Endothelial cell of umbilical vein (primary cell): ENCODE data around the gene LRP1-AS. TPM values are rescaled to one million over a fixed set of nuclear protein-coding genes. Genes with fewer than 3 reads are reported as not detected.

Experiments used
- BruUV-seq: library from RNA; stranded (reverse); fragments of 400-500 nt; replicated peaks from 2 replicates; lab custom pipeline; 2021; lab: Mats Ljungman, UMichigan
- CTCF ChIA-PET: fragments of 300-600, 350-600 bp; sonication (Branson Sonifier 250); formaldehyde crosslinking; loops from one replicate; lab custom pipeline; 2021; ENCODE audit warnings: antibody characterized with exemption, inconsistent platforms; lab: Charles Lee
- POLR2A ChIA-PET: fragments of 300-600, 350-600 bp; sonication (Branson Sonifier 250); formaldehyde crosslinking; loops from one replicate; lab custom pipeline; 2021; ENCODE audit warnings: antibody characterized with exemption, inconsistent platforms; lab: Charles Lee
- DNase-seq: peaks from one replicate; pipeline ENCODE4 v3.0.0-alpha.2; 2011; ENCODE audit warnings: low read depth, low spot score
- FAIRE-seq: peaks from 2 replicates; lab custom pipeline; 2011; peaks lifted over from hg19 to GRCh38; lab: Jason Lieb, UNC
- H2AFZ ChIP-seq: 2 replicates; pipeline ENCODE4 v1.6.0; 2012; ENCODE audit warnings: low read depth, low read length, control low read depth, inconsistent platforms
- H3K27ac ChIP-seq: 2 replicates; pipeline ENCODE4 v1.5.1; 2011; ENCODE audit warnings: low read depth, mild to moderate bottlenecking, control low read depth, low read length, moderate library complexity; ENCODE audit not compliant: insufficient read depth
- H3K27me3 ChIP-seq, 2 experiments: 2 replicates each; pipeline versions ENCODE4 v1.6.0 to v1.6.1; 2011; ENCODE audit warnings: low read length in 2 of 2, mixed read lengths in 1 of 2; ENCODE audit not compliant: control insufficient read depth in 2 of 2, insufficient read depth in 2 of 2
- H3K36me3 ChIP-seq, 2 experiments: 2 replicates in 1 of 2; 3 replicates in 1 of 2; pipeline ENCODE4 v1.5.1; 2011; ENCODE audit warnings: low read length in 2 of 2, mild to moderate bottlenecking in 1 of 2, moderate library complexity in 1 of 2; ENCODE audit not compliant: control insufficient read depth in 2 of 2, insufficient read depth in 2 of 2; ENCODE audit errors: extremely low read depth in 1 of 2
- H3K4me1 ChIP-seq: 3 replicates; pipeline ENCODE4 v1.5.1; 2011; ENCODE audit warnings: mild to moderate bottlenecking, low read length; ENCODE audit not compliant: control insufficient read depth, insufficient read depth; ENCODE audit errors: extremely low read depth
- H3K4me2 ChIP-seq: 2 replicates; pipeline ENCODE4 v1.6.1; 2011; ENCODE audit warnings: low read length, control low read depth, mixed read lengths; ENCODE audit not compliant: insufficient read depth
- H3K4me3 ChIP-seq, 3 experiments: fragments of 200-600 bp in 1 of 3; sonication (generic), shearing (Covaris generic) in 1 of 3; replicated peaks in 1 of 3; 2 replicates each; pipeline ENCODE4 v1.5.1; 2011 to 2016; ENCODE audit warnings: control low read depth in 3 of 3, low read length in 3 of 3, mild to moderate bottlenecking in 2 of 3, inconsistent platforms in 1 of 3, low read depth in 1 of 3, moderate library complexity in 1 of 3; ENCODE audit not compliant: insufficient read depth in 1 of 3
- H3K79me2 ChIP-seq: 2 replicates; pipeline ENCODE4 v1.6.0; 2012; ENCODE audit warnings: low read length, inconsistent platforms; ENCODE audit not compliant: control insufficient read depth, insufficient read depth
- H3K9ac ChIP-seq: replicated peaks from 2 replicates; pipeline ENCODE3; 2011; ENCODE audit warnings: low read length, control low read depth; ENCODE audit not compliant: insufficient read depth; ENCODE audit errors: extremely low read depth
- H3K9me1 ChIP-seq: replicated peaks from 3 replicates; pipeline ENCODE4 v1.6.0; 2011; ENCODE audit warnings: mild to moderate bottlenecking, low read length; ENCODE audit not compliant: control insufficient read depth, insufficient read depth; ENCODE audit errors: extremely low read depth
- H3K9me3 ChIP-seq: replicated peaks from 2 replicates; pipeline ENCODE4 v1.5.1; 2012; ENCODE audit warnings: low read length, inconsistent platforms; ENCODE audit not compliant: control insufficient read depth, insufficient read depth
- H4K20me1 ChIP-seq: replicated peaks from 2 replicates; pipeline ENCODE3; 2011; ENCODE audit warnings: mild to moderate bottlenecking, low read length; ENCODE audit not compliant: control insufficient read depth, insufficient read depth; ENCODE audit errors: extremely low read depth
- EZH2 ChIP-seq: IDR thresholded peaks from 2 replicates; pipeline ENCODE4 v1.6.1; 2012; ENCODE audit warnings: borderline replicate concordance, low read depth, mild to moderate bottlenecking, moderate library complexity, low read length, inconsistent platforms; ENCODE audit not compliant: severe bottlenecking
- FOS ChIP-seq: IDR thresholded peaks from 2 replicates; pipeline ENCODE4 v1.6.1; 2011; ENCODE audit warnings: mild to moderate bottlenecking, low read length, moderate library complexity, borderline replicate concordance; ENCODE audit not compliant: insufficient read depth
- GATA2 ChIP-seq: IDR thresholded peaks from 2 replicates; pipeline ENCODE4 v1.7.0; 2011; ENCODE audit warnings: low read depth, mild to moderate bottlenecking, moderate library complexity, mixed read lengths, low read length; ENCODE audit not compliant: insufficient read length, insufficient read depth
- JUN ChIP-seq: IDR thresholded peaks from 2 replicates; pipeline ENCODE4 v1.6.1; 2011; ENCODE audit warnings: borderline replicate concordance, low read depth; ENCODE audit not compliant: insufficient read length, insufficient read depth
- MYC ChIP-seq: IDR thresholded peaks from one replicate; pipeline ENCODE4 v1.6.1; 2011; ENCODE audit warnings: mild to moderate bottlenecking, low read depth, low read length
- POLR2A ChIP-seq: IDR thresholded peaks from 2 replicates; pipeline ENCODE4 v1.6.1; 2012; ENCODE audit warnings: low read depth, mild to moderate bottlenecking, control low read depth, low read length
- POLR2AphosphoS5 ChIP-seq: IDR thresholded peaks from 2 replicates; pipeline ENCODE4 v1.6.1; 2012; ENCODE audit warnings: low read depth, mild to moderate bottlenecking, control low read depth, low read length, moderate library complexity; ENCODE audit not compliant: insufficient read depth
- dilution Hi-C: fragments of 300-500 bp; cut with MboI; formaldehyde crosslinking; loops from one replicate; pipeline ENCODE4 v1.15.0; 2019; ENCODE audit warnings: low sequenced_read_pairs; ENCODE audit not compliant: extremely low pct_ligation_motif_present
- intact Hi-C: fragments of 100-400 bp; cut with micrococcal nuclease; formaldehyde crosslinking; loops from one replicate; pipeline ENCODE4 v1.10.0; 2022
- polyA plus RNA-seq, 4 experiments: library from polyadenylated mRNA; depleted of rRNA in 3 of 4; stranded (reverse) in 3 of 4; unstranded in 1 of 4; fragments of >200 nt; gene quantifications; 2 replicates each; pipeline versions ENCODE4 v1.2.1 to v1.2.3, GENCODE V29; 2011 to 2012; ENCODE audit warnings: missing spikeins in 1 of 4
- total RNA-seq: library from RNA; stranded (reverse); gene quantifications from 2 replicates; pipeline ENCODE4 v1.2.3, GENCODE V29; 2021
- TF ChIP-seq, protein P1 (sequence below): IDR thresholded peaks from 2 replicates; pipeline ENCODE4 v1.6.1; 2011; ENCODE audit not compliant: insufficient read depth, insufficient read length
- TF ChIP-seq, protein P2 (sequence below), 2 donors: IDR thresholded peaks; 1 replicate in 1 of 2; 2 replicates in 1 of 2; pipeline ENCODE4 v1.5.1; 2011; ENCODE audit warnings: low read length in 2 of 2, mild to moderate bottlenecking in 2 of 2, moderate library complexity in 2 of 2, control low read depth in 1 of 2, inconsistent platforms in 1 of 2, low read depth in 1 of 2; ENCODE audit not compliant: insufficient read depth in 1 of 2; ENCODE audit errors: extremely low read depth in 1 of 2

LRP1-AS gene
- total and polyA plus RNA-seq, 2 donors (not counting 3 experiments of a cell fraction or from before 2014, with no cell fraction given), result not detected

DNA sequence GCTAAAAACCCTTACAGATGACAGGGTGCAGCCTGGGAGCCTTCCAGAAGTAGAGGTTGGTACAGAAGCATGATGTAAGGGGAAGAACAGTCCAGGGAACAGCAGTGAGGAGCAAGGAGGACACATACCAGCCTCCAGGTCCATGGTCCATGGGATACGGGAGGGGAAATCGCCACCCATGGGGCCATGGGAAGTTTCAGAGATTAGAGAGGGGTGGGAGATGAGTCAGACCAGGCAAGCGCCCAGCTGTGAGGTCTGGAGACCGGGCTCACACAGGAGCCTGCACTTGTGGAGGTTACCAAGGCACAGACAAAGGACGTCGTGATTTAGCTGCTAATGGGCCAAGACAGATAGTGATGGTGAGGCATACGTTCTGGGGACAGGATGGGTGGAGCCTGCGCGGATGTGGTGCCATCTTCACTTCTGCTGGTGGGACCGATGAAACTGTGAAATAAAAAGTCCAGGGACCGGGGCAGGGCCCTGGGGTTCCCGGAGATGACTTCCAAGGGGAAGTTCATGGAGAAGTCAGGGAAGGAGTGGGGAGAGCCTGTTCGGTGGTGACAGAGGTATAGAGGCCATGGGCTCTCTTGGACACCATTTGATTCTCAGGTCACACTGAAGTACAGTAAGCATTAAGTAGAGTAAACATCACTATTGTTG, 17.7 kb upstream of the LRP1-AS start:
- H3K9me1 ChIP-seq, result no peaks in the 10 kb centered on the region
- H3K36me3 ChIP-seq, result no peaks in the 10 kb centered on the region
- H4K20me1 ChIP-seq, result no peaks in the 10 kb centered on the region
- dilution Hi-C loops, result no loop called here
- H3K4me1 ChIP-seq, result no peaks in the 10 kb centered on the region
- no peak overlapping the region for H3K27ac ChIP-seq
- H3K9ac ChIP-seq, result no peak overlapping the region
- DNase-seq, result no peak
- no peak overlapping the region for H2AFZ ChIP-seq
- H3K4me3 ChIP-seq, result no peak overlapping the region
- H3K79me2 ChIP-seq, result no peaks in the 10 kb centered on the region
- ChIA-PET CTCF (interaction anchor here (1.3 to 13.0 kb wide), 2 partner anchors 41 to 53 kb away, joined by 3 to 429 read pairs; partner anchors contain the start of gene LRP1), POLR2A (no interaction called here)
- FAIRE-seq, result no peak
- no peaks in the 10 kb centered on the region for H3K9me3 ChIP-seq
- TF ChIP-seq, protein P1, sequence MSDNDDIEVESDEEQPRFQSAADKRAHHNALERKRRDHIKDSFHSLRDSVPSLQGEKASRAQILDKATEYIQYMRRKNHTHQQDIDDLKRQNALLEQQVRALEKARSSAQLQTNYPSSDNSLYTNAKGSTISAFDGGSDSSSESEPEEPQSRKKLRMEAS, result no peak
- no peak for TF ChIP-seq FOS
- TF ChIP-seq, protein P2, sequence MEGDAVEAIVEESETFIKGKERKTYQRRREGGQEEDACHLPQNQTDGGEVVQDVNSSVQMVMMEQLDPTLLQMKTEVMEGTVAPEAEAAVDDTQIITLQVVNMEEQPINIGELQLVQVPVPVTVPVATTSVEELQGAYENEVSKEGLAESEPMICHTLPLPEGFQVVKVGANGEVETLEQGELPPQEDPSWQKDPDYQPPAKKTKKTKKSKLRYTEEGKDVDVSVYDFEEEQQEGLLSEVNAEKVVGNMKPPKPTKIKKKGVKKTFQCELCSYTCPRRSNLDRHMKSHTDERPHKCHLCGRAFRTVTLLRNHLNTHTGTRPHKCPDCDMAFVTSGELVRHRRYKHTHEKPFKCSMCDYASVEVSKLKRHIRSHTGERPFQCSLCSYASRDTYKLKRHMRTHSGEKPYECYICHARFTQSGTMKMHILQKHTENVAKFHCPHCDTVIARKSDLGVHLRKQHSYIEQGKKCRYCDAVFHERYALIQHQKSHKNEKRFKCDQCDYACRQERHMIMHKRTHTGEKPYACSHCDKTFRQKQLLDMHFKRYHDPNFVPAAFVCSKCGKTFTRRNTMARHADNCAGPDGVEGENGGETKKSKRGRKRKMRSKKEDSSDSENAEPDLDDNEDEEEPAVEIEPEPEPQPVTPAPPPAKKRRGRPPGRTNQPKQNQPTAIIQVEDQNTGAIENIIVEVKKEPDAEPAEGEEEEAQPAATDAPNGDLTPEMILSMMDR (IDR thresholded peaks at IDR 0.05; ENCODE audit: extremely low read depth in 1 of 2, insufficient read depth in 1 of 2, low read depth in 1 of 2, low read length in 2 of 2), result no peak
- TF ChIP-seq POLR2AphosphoS5, result no peak
- TF ChIP-seq GATA2, result no peak
- TF ChIP-seq POLR2A, result no peak
- TF ChIP-seq EZH2, result no peak
- TF ChIP-seq MYC, result no peak
- no peak for TF ChIP-seq JUN
- H3K27me3 ChIP-seq, result no peaks in the 10 kb centered on the region
- no peak overlapping the region for H3K4me2 ChIP-seq
- intact Hi-C loops, result no loop called here
- no TSS peak for BruUV-seq
